A549 (cell line): Measurements from ENCODE around the gene C1S.

ENCODE experiments used
- FOSL2 ChIP-seq, 2 experiments: fragments of 450-650 bp in 1 of 2; fragments of >200 bp in 1 of 2; sonication (Bioruptor Twin) in 1 of 2; formaldehyde crosslinking; IDR thresholded peaks; 2 replicates each; pipeline versions ENCODE4 v1.5.0 to v1.6.1; 2016 to 2020; ENCODE audit warnings: mild to moderate bottlenecking in 1 of 2, moderate library complexity in 1 of 2
- JUN ChIP-seq, 2 experiments: fragments of >200 bp; sonication (Bioruptor Twin); formaldehyde crosslinking; IDR thresholded peaks; 2 replicates in 1 of 2; 3 replicates in 1 of 2; pipeline ENCODE4 v1.6.1; 2016 to 2017
- NFE2L2 ChIP-seq: fragments of 150-350 bp; conservative IDR thresholded peaks from 2 replicates; pipeline ENCODE4 v1.6.1; 2014; ENCODE audit warnings: low read length
- PHF8 ChIP-seq: fragments of 200-600 bp; sonication (generic); IDR thresholded peaks from 2 replicates; pipeline ENCODE4 v1.6.1; 2016; ENCODE audit warnings: low read depth, mild to moderate bottlenecking, antibody characterized with exemption, moderate library complexity, borderline replicate concordance
- POLR2AphosphoS2 ChIP-seq: conservative IDR thresholded peaks from 2 replicates; pipeline ENCODE4 v1.6.1; 2012; ENCODE audit warnings: low read length, improper control_type of control experiment, inconsistent platforms
- RCOR1 ChIP-seq: fragments of 150-350 bp; IDR thresholded peaks from 2 replicates; pipeline ENCODE4 v1.6.1; 2014; ENCODE audit warnings: antibody characterized with exemption, low read length, low read depth
- RFX5 ChIP-seq: fragments of 450-650 bp; IDR thresholded peaks from 2 replicates; pipeline ENCODE4 v1.7.1; 2014; ENCODE audit warnings: antibody characterized with exemption, mild to moderate bottlenecking, moderate library complexity
- RNF2 ChIP-seq: fragments of 200-600 bp; sonication (generic); IDR thresholded peaks from 2 replicates; pipeline ENCODE4 v1.6.1; 2016; ENCODE audit warnings: low read depth, mild to moderate bottlenecking, antibody characterized with exemption, moderate library complexity, borderline replicate concordance
- TF ChIP-seq, protein P1 (sequence below): fragments of >200 bp; sonication (Bioruptor Twin); formaldehyde crosslinking; IDR thresholded peaks from 3 replicates; pipeline ENCODE4 v1.5.1; 2016
- TF ChIP-seq, protein P2 (sequence below): fragments of 250-450 bp; sonication (Bioruptor Pico); IDR thresholded peaks from 2 replicates; pipeline ENCODE4 v1.5.0; 2021; ENCODE audit warnings: mild to moderate bottlenecking, moderate library complexity, borderline replicate concordance
- TF ChIP-seq, protein P3 (sequence below): fragments of 200-600 bp; sonication (generic); IDR thresholded peaks from 2 replicates; pipeline ENCODE4 v1.6.1; 2016; ENCODE audit warnings: antibody characterized with exemption, mild to moderate bottlenecking, moderate library complexity

DNA sequence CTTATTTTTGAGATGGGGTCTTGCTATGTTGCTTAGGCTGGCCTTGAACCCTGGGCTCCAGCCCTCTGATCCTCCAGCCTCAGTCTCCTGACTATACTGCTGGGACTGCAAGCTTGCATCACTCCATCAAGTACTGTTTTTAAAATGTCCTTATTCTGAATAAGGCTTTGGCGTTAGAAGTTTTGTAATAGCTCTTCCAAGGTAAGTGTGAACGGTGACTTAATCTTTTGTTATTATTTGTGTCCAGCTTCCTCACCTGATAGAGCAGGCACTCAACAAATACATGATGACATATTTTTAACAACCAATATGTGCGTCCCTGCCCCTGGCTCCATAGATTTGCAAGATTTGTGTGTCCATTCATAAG is 47.1 kb downstream of the C1S start:
- TF ChIP-seq, protein P1, sequence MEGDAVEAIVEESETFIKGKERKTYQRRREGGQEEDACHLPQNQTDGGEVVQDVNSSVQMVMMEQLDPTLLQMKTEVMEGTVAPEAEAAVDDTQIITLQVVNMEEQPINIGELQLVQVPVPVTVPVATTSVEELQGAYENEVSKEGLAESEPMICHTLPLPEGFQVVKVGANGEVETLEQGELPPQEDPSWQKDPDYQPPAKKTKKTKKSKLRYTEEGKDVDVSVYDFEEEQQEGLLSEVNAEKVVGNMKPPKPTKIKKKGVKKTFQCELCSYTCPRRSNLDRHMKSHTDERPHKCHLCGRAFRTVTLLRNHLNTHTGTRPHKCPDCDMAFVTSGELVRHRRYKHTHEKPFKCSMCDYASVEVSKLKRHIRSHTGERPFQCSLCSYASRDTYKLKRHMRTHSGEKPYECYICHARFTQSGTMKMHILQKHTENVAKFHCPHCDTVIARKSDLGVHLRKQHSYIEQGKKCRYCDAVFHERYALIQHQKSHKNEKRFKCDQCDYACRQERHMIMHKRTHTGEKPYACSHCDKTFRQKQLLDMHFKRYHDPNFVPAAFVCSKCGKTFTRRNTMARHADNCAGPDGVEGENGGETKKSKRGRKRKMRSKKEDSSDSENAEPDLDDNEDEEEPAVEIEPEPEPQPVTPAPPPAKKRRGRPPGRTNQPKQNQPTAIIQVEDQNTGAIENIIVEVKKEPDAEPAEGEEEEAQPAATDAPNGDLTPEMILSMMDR = no peak
- TF ChIP-seq, protein P2, sequence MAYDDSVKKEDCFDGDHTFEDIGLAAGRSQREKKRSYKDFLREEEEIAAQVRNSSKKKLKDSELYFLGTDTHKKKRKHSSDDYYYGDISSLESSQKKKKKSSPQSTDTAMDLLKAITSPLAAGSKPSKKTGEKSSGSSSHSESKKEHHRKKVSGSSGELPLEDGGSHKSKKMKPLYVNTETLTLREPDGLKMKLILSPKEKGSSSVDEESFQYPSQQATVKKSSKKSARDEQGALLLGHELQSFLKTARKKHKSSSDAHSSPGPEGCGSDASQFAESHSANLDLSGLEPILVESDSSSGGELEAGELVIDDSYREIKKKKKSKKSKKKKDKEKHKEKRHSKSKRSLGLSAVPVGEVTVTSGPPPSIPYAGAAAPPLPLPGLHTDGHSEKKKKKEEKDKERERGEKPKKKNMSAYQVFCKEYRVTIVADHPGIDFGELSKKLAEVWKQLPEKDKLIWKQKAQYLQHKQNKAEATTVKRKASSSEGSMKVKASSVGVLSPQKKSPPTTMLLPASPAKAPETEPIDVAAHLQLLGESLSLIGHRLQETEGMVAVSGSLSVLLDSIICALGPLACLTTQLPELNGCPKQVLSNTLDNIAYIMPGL (CRISPR knock-in tag) = no peak
- TF ChIP-seq RCOR1 (no peak), FOSL2 (IDR thresholded peaks at IDR 0.05) (no peak), FOSL2 (CRISPR knock-in tag; IDR thresholded peaks at IDR 0.05) (no peak), PHF8 (no peak), NFE2L2 (no peak), JUN (IDR thresholded peaks at IDR 0.05) (no peak), RFX5 (no peak), POLR2AphosphoS2 (no peak), RNF2 (no peak)
- TF ChIP-seq, protein P3, sequence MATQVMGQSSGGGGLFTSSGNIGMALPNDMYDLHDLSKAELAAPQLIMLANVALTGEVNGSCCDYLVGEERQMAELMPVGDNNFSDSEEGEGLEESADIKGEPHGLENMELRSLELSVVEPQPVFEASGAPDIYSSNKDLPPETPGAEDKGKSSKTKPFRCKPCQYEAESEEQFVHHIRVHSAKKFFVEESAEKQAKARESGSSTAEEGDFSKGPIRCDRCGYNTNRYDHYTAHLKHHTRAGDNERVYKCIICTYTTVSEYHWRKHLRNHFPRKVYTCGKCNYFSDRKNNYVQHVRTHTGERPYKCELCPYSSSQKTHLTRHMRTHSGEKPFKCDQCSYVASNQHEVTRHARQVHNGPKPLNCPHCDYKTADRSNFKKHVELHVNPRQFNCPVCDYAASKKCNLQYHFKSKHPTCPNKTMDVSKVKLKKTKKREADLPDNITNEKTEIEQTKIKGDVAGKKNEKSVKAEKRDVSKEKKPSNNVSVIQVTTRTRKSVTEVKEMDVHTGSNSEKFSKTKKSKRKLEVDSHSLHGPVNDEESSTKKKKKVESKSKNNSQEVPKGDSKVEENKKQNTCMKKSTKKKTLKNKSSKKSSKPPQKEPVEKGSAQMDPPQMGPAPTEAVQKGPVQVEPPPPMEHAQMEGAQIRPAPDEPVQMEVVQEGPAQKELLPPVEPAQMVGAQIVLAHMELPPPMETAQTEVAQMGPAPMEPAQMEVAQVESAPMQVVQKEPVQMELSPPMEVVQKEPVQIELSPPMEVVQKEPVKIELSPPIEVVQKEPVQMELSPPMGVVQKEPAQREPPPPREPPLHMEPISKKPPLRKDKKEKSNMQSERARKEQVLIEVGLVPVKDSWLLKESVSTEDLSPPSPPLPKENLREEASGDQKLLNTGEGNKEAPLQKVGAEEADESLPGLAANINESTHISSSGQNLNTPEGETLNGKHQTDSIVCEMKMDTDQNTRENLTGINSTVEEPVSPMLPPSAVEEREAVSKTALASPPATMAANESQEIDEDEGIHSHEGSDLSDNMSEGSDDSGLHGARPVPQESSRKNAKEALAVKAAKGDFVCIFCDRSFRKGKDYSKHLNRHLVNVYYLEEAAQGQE = no peak
